Loucy (cell line): ENCODE data around the gene ACTG1.

Experiments
- CTCF ChIP-seq: fragments of 200-600 bp; sonication (generic); conservative IDR thresholded peaks from 2 replicates; pipeline ENCODE4 v1.5.1; 2014; ENCODE audit warnings: mild to moderate bottlenecking, antibody characterized with exemption, low read length
- EZH2phosphoT487 ChIP-seq: fragments of 200-600 bp; IDR thresholded peaks from 2 replicates; pipeline ENCODE4 v1.6.1; 2018; ENCODE audit warnings: antibody characterized with exemption, mild to moderate bottlenecking, moderate library complexity, borderline replicate concordance

- TF ChIP-seq CTCF: no peak
- TF ChIP-seq EZH2phosphoT487: no peak
Measured at GRCh38 chr17:81470944-81471817, 41.4 kb downstream of the ACTG1 start.
